CD14-positive monocyte (primary cell): ENCODE measurements around the gene AGO1. TPM values are rescaled to one million over a fixed set of nuclear protein-coding genes. Genes with fewer than 3 reads are reported as not detected.
A peak's percentile ranks its signal among the peaks of the same experiment; 100 is the strongest.

Experiments
- DNase-seq, 3 donors: peaks; one replicate each; pipeline ENCODE4 v3.0.0-alpha.2; 2011 to 2022
- H2AFZ ChIP-seq: 2 replicates; pipeline ENCODE4 v1.6.0; 2012; ENCODE audit warnings: mild to moderate bottlenecking, low read depth, low read length, inconsistent platforms; ENCODE audit not compliant: insufficient read depth, poor library complexity, severe bottlenecking
- H3K27ac ChIP-seq, 2 donors: 1 replicate in 1 of 2; 2 replicates in 1 of 2; pipeline ENCODE4 v1.5.1; 2012 to 2013; ENCODE audit warnings: low read length in 2 of 2, control low read depth in 1 of 2, inconsistent platforms in 1 of 2, low read depth in 1 of 2, mild to moderate bottlenecking in 1 of 2
- H3K27me3 ChIP-seq, 2 donors: one replicate each; pipeline versions ENCODE4 v1.6.0 to v1.6.1; 2011 to 2013; ENCODE audit warnings: low read length in 2 of 2; ENCODE audit not compliant: control insufficient read depth in 2 of 2, insufficient read depth in 2 of 2
- H3K36me3 ChIP-seq, 2 donors: replicated peaks in 1 of 2; 1 replicate in 1 of 2; 2 replicates in 1 of 2; pipeline versions ENCODE4 v1.5.1 to v1.6.1; 2012 to 2013; ENCODE audit warnings: low read length in 2 of 2, control low read depth in 1 of 2, inconsistent platforms in 1 of 2, mild to moderate bottlenecking in 1 of 2; ENCODE audit not compliant: insufficient read depth in 2 of 2, control insufficient read depth in 1 of 2
- H3K4me1 ChIP-seq, 2 donors: 1 replicate in 1 of 2; 2 replicates in 1 of 2; pipeline versions ENCODE4 v1.5.1 to v1.6.1; 2012 to 2013; ENCODE audit warnings: low read length in 2 of 2, control low read depth in 1 of 2, inconsistent platforms in 1 of 2, mild to moderate bottlenecking in 1 of 2, moderate library complexity in 1 of 2; ENCODE audit not compliant: insufficient read depth in 2 of 2, control insufficient read depth in 1 of 2
- H3K4me2 ChIP-seq: replicated peaks from 2 replicates; pipeline ENCODE3; 2012; ENCODE audit warnings: low read length, moderate library complexity, mild to moderate bottlenecking; ENCODE audit not compliant: poor library complexity, severe bottlenecking; ENCODE audit errors: extremely low read depth
- H3K4me3 ChIP-seq, 3 experiments: fragments of 200-600 bp in 1 of 3; sonication (generic) in 1 of 3; replicated peaks in 1 of 3; 1 replicate in 2 of 3; 2 replicates in 1 of 3; pipeline ENCODE4 v1.5.1; 2011 to 2013; ENCODE audit warnings: low read length in 3 of 3, mild to moderate bottlenecking in 3 of 3, control low read depth in 2 of 3, low read depth in 2 of 3, inconsistent platforms in 1 of 3, moderate library complexity in 1 of 3
- H3K79me2 ChIP-seq: 2 replicates; pipeline ENCODE4 v1.6.0; 2012; ENCODE audit warnings: mild to moderate bottlenecking, control low read depth, inconsistent platforms, low read length, moderate library complexity; ENCODE audit not compliant: insufficient read depth
- H3K9ac ChIP-seq: 2 replicates; pipeline ENCODE4 v1.6.0; 2017; ENCODE audit warnings: low read length, mild to moderate bottlenecking; ENCODE audit not compliant: insufficient read depth, poor library complexity, severe bottlenecking
- H3K9me3 ChIP-seq, 2 donors: replicated peaks in 1 of 2; 1 replicate in 1 of 2; 2 replicates in 1 of 2; pipeline versions ENCODE4 v1.5.1 to v1.6.1; 2012 to 2013; ENCODE audit warnings: low read length in 2 of 2, control low read depth in 1 of 2; ENCODE audit not compliant: control insufficient read depth in 1 of 2, insufficient read depth in 1 of 2
- H4K20me1 ChIP-seq: 2 replicates; pipeline ENCODE4 v1.6.0; 2012; ENCODE audit warnings: mild to moderate bottlenecking, low read length, control low read depth, moderate library complexity; ENCODE audit not compliant: insufficient read depth
- H3K27ac Mint-ChIP-seq, 7 donors: one replicate each; pipeline ENCODE4 v1.8.0; 2020; ENCODE audit warnings: mild to moderate bottlenecking in 7 of 7, mixed read lengths in 7 of 7, moderate library complexity in 6 of 7, inconsistent platforms in 2 of 7
- H3K27me3 Mint-ChIP-seq, 3 donors: one replicate each; pipeline ENCODE4 v1.8.0; 2021 to 2022; ENCODE audit warnings: low read depth in 3 of 3, mild to moderate bottlenecking in 3 of 3, mixed read lengths in 3 of 3, moderate library complexity in 3 of 3, inconsistent platforms in 1 of 3
- H3K36me3 Mint-ChIP-seq, 2 donors: one replicate each; pipeline ENCODE4 v1.8.0; 2020; ENCODE audit warnings: mixed read lengths in 2 of 2, inconsistent platforms in 1 of 2, mild to moderate bottlenecking in 1 of 2
- H3K4me1 Mint-ChIP-seq: one replicate; pipeline ENCODE4 v1.8.0; 2020; ENCODE audit warnings: mild to moderate bottlenecking, mixed read lengths
- H3K4me3 Mint-ChIP-seq, 2 donors: one replicate each; pipeline ENCODE4 v1.8.0; 2020; ENCODE audit warnings: mild to moderate bottlenecking in 2 of 2, mixed read lengths in 2 of 2, moderate library complexity in 1 of 2
- H3K9me3 Mint-ChIP-seq, 7 donors: one replicate each; pipeline ENCODE4 v1.8.0; 2020 to 2022; ENCODE audit warnings: mixed read lengths in 7 of 7, mild to moderate bottlenecking in 6 of 7, moderate library complexity in 6 of 7, inconsistent platforms in 2 of 7
- WGBS: methylation state at CpG from one replicate; pipeline ENCODE4 v1.1.5; 2013; ENCODE audit warnings: missing lambda C conversion rate; ENCODE audit not compliant: insufficient coverage; 5-methylcytosine and 5-hydroxymethylcytosine counted together
- intact Hi-C, 2 donors: fragments of 100-400 bp; cut with micrococcal nuclease; formaldehyde crosslinking; loops; one replicate each; pipeline versions ENCODE4 v1.15.0 to v1.15.1; 2023
- polyA plus RNA-seq, 3 donors: library from polyadenylated mRNA; depleted of rRNA in 1 of 3; unstranded in 2 of 3; stranded (reverse) in 1 of 3; fragments of 300-500 nt in 2 of 3; fragments of >200 nt in 1 of 3; fragmentation: Illumina TruSeq in 2 of 3; gene quantifications; 1 replicate in 2 of 3; 2 replicates in 1 of 3; pipeline ENCODE4 v1.2.3, GENCODE V29; 2012 to 2021
- TF ChIP-seq, protein P1 (sequence below): fragments of 200-600 bp; IDR thresholded peaks from one replicate; pipeline ENCODE4 v1.8.0; 2022; ENCODE audit warnings: antibody characterized with exemption, mild to moderate bottlenecking

The AGO1 gene
- polyA plus RNA-seq, 3 donors: 10.9 to 19.4 (median 13.9) TPM

- H3K36me3 ChIP-seq: peaks cover 42 to 75% of the 10 kb centered on the region in 2 donors
- no peaks in the 10 kb centered on the region for H3K27me3 ChIP-seq
- no peak overlapping the region for H3K9ac ChIP-seq
- peaks cover 56 to 71% of the 10 kb centered on the region in 2 donors for H3K36me3 Mint-ChIP-seq
- H2AFZ ChIP-seq: no peak overlapping the region
- no peaks in the 10 kb centered on the region for H3K4me1 ChIP-seq
- H3K4me2 ChIP-seq: no peak overlapping the region
- H3K9me3 ChIP-seq: no peaks in the 10 kb centered on the region
- no peak overlapping the region for H3K27ac ChIP-seq
- TF ChIP-seq, protein P1, sequence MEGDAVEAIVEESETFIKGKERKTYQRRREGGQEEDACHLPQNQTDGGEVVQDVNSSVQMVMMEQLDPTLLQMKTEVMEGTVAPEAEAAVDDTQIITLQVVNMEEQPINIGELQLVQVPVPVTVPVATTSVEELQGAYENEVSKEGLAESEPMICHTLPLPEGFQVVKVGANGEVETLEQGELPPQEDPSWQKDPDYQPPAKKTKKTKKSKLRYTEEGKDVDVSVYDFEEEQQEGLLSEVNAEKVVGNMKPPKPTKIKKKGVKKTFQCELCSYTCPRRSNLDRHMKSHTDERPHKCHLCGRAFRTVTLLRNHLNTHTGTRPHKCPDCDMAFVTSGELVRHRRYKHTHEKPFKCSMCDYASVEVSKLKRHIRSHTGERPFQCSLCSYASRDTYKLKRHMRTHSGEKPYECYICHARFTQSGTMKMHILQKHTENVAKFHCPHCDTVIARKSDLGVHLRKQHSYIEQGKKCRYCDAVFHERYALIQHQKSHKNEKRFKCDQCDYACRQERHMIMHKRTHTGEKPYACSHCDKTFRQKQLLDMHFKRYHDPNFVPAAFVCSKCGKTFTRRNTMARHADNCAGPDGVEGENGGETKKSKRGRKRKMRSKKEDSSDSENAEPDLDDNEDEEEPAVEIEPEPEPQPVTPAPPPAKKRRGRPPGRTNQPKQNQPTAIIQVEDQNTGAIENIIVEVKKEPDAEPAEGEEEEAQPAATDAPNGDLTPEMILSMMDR: no peak
- no peak overlapping the region for H3K4me3 ChIP-seq
- intact Hi-C loops: loop anchor here in 1 of 2 donors (5.0 kb wide), 1 partner anchor 37 kb away; no protein-coding TSS in a partner anchor
- no peak overlapping the region for H3K27ac Mint-ChIP-seq
- no peaks in the 10 kb centered on the region for H3K9me3 Mint-ChIP-seq
- no peaks in the 10 kb centered on the region for H4K20me1 ChIP-seq
- H3K4me3 Mint-ChIP-seq: no peak overlapping the region
- H3K27me3 Mint-ChIP-seq: no peaks in the 10 kb centered on the region
- no peaks in the 10 kb centered on the region for H3K79me2 ChIP-seq
- no peak for DNase-seq
- peaks cover 9% of the 10 kb centered on the region for H3K4me1 Mint-ChIP-seq
Measured at GRCh38 chr1:35923791-35924221, 40.8 kb downstream of the AGO1 start.

DNA sequence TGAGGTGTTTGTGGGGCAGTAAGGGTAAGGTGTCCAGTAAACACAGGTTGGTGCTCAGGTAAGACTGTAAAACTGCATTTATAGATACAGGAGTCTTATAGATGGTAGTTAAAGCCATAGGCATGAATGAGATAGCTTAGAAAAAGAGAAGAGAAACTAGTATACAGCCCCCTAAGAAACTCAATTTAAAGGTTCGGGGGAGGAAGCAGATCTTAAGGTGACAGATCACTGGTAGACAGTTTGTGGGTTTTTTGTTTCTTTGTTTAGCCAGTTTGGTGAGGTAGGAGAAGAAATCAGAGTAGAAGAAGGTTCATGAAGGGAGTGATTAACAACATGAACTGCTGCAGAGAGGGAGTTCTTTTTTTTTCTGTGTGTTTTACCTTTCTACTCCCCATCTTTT lies 41.8 kb downstream of the AGO1 start:
- Mint-ChIP-seq H3K27ac (peak overlapping the region in 3 of 7 donors; percentile 5 to 44 (median 10)), H3K4me1 (peaks cover 13% of the 10 kb centered on the region), H3K9me3 (no peaks in the 10 kb centered on the region), H3K4me3 (no peak overlapping the region), H3K36me3 (peaks cover 45 to 61% of the 10 kb centered on the region in 2 donors), H3K27me3 (no peaks in the 10 kb centered on the region)
- Histone ChIP-seq H3K36me3 (peaks cover 31 to 65% of the 10 kb centered on the region in 2 donors), H2AFZ (no peak overlapping the region), H3K9me3 (no peaks in the 10 kb centered on the region), H3K4me3 (no peak overlapping the region), H3K27me3 (no peaks in the 10 kb centered on the region), H3K4me2 (no peak overlapping the region), H3K79me2 (no peaks in the 10 kb centered on the region), H3K27ac (no peak overlapping the region), H4K20me1 (no peaks in the 10 kb centered on the region), H3K9ac (no peak overlapping the region), H3K4me1 (peaks cover 1 to 6% of the 10 kb centered on the region in 2 donors)
- TF ChIP-seq, protein P1: no peak
- DNase-seq: no peak
- intact Hi-C loops: loop anchor here in 1 of 2 donors (5.0 kb wide), 1 partner anchor 38 kb away; no protein-coding TSS in a partner anchor
- WGBS: no CpG with 5 or more reads among the region's 1 CpG
